ENCODE results near the gene ZNF512B.

- no peak for TF ChIP-seq FOXM1 (IDR thresholded peaks at IDR 0.05; ENCODE audit: borderline replicate concordance, low read depth)
- TF ChIP-seq, protein P1, sequence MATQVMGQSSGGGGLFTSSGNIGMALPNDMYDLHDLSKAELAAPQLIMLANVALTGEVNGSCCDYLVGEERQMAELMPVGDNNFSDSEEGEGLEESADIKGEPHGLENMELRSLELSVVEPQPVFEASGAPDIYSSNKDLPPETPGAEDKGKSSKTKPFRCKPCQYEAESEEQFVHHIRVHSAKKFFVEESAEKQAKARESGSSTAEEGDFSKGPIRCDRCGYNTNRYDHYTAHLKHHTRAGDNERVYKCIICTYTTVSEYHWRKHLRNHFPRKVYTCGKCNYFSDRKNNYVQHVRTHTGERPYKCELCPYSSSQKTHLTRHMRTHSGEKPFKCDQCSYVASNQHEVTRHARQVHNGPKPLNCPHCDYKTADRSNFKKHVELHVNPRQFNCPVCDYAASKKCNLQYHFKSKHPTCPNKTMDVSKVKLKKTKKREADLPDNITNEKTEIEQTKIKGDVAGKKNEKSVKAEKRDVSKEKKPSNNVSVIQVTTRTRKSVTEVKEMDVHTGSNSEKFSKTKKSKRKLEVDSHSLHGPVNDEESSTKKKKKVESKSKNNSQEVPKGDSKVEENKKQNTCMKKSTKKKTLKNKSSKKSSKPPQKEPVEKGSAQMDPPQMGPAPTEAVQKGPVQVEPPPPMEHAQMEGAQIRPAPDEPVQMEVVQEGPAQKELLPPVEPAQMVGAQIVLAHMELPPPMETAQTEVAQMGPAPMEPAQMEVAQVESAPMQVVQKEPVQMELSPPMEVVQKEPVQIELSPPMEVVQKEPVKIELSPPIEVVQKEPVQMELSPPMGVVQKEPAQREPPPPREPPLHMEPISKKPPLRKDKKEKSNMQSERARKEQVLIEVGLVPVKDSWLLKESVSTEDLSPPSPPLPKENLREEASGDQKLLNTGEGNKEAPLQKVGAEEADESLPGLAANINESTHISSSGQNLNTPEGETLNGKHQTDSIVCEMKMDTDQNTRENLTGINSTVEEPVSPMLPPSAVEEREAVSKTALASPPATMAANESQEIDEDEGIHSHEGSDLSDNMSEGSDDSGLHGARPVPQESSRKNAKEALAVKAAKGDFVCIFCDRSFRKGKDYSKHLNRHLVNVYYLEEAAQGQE (IDR thresholded peaks at IDR 0.05; ENCODE audit: low read depth), result no peak
- TF ChIP-seq NFIC (IDR thresholded peaks at IDR 0.05), result no peak
- TF ChIP-seq EP300 (IDR thresholded peaks at IDR 0.05; ENCODE audit: borderline replicate concordance), result no peak
- TF ChIP-seq TAF1 (IDR thresholded peaks at IDR 0.05; ENCODE audit: low read depth), result no peak
- TF ChIP-seq YY1 (IDR thresholded peaks at IDR 0.05; ENCODE audit: low read depth), result no peak
- TF ChIP-seq MAX (IDR thresholded peaks at IDR 0.05), result no peak
- no peak for TF ChIP-seq TCF12 (IDR thresholded peaks at IDR 0.05; ENCODE audit: low read depth)
- no peak for TF ChIP-seq ZBTB7A (IDR thresholded peaks at IDR 0.05; ENCODE audit: low read depth)
- no peak for TF ChIP-seq CREB1 (IDR thresholded peaks at IDR 0.05; ENCODE audit: low read depth)
These were observed 7.4 kb upstream of the ZNF512B start for GRCh38 chr20:63976980-63977738.
